Stimulated activated naive CD4-positive, alpha-beta T cell treated with Interleukin-2 at 50 U/mL for 16 hours (primary cell): Measurements from ENCODE around the gene BCKDK.
"Not testable (repeated sequence)": the region's sequence is repeated elsewhere in the genome, so short reads cannot be mapped to it uniquely, and the experiment has no call there.

Source experiments
- DNase-seq: peaks from one replicate; lab custom pipeline; 2025; lab: John Stamatoyannopoulos, UW

The BCKDK gene

GRCh38 chr16:31099860-31100638 lies 8.1 kb upstream of the BCKDK start:
- DNase-seq = no peak

- DNase-seq = not testable (repeated sequence)
These were observed 7.1 kb upstream of the BCKDK start for GRCh38 chr16:31100876-31101641.

- peak; percentile 60 for DNase-seq
These were observed 2.4 kb upstream of the BCKDK start for GRCh38 chr16:31105677-31106213.

GRCh38 chr16:31106509-31107464 lies 1.4 kb upstream of the BCKDK start:
- no peak for DNase-seq

- DNase-seq = peak; percentile 15
These were observed 720 bp upstream of the BCKDK start for GRCh38 chr16:31107465-31107867.

- no peak for DNase-seq
These were observed 790 bp downstream of the BCKDK start for GRCh38 chr16:31108794-31109558.

GRCh38 chr16:31109622-31110021 lies 1.4 kb downstream of the BCKDK start:
- DNase-seq = no peak

- DNase-seq = no peak
These were observed 2.2 kb downstream of the BCKDK start for GRCh38 chr16:31110106-31111034.

GRCh38 chr16:31111881-31112466 lies 3.8 kb downstream of the BCKDK start:
- no peak for DNase-seq

- no peak for DNase-seq
These were observed 4.5 kb downstream of the BCKDK start for GRCh38 chr16:31112711-31113110.

GRCh38 chr16:31113121-31114120 lies 5.2 kb downstream of the BCKDK start:
- no peak for DNase-seq

GRCh38 chr16:31114468-31114867 lies 6.3 kb downstream of the BCKDK start:
- DNase-seq = no peak

GRCh38 chr16:31117384-31118222 lies 9.4 kb downstream of the BCKDK start, which contains the start of gene KAT8:
KAT8 (plus strand) TSS chr16:31117664; CDS start chr16:31117682, 18 bp downstream.
- DNase-seq = peak; percentile 98

GRCh38 chr16:31118223-31119155 lies 10.3 kb downstream of the BCKDK start:
- DNase-seq = no peak

GRCh38 chr16:31120129-31120528 lies 11.9 kb downstream of the BCKDK start:
- DNase-seq = no peak

GRCh38 chr16:31125844-31126243 lies 17.7 kb downstream of the BCKDK start:
- no peak for DNase-seq
